NT2/D1 (cell line): Measurements from ENCODE around the gene JAKMIP2.

Source experiments
- SUZ12 ChIP-seq: IDR thresholded peaks from 2 replicates; pipeline ENCODE4 v1.6.1; 2011; ENCODE audit not compliant: insufficient read length, insufficient read depth; ENCODE audit errors: extremely low read depth
- ZNF274 ChIP-seq: IDR thresholded peaks from 2 replicates; pipeline ENCODE4 v1.6.1; 2011; ENCODE audit warnings: mild to moderate bottlenecking, low read depth, low read length

- no peak for TF ChIP-seq ZNF274
- no peak for TF ChIP-seq SUZ12
Measured at GRCh38 chr5:147780924-147781573, 1.5 kb downstream of the JAKMIP2 start.
